GM12892 (cell line): ENCODE measurements around the gene PLCZ1.

Experiments used
- POLR2A ChIP-seq: IDR thresholded peaks from 2 replicates; pipeline ENCODE4 v1.6.1; 2011; ENCODE audit warnings: low read depth, low read length, control low read depth
- TAF1 ChIP-seq: IDR thresholded peaks from 2 replicates; pipeline ENCODE4 v1.6.1; 2011; ENCODE audit warnings: low read depth, mild to moderate bottlenecking, control low read depth, low read length, borderline replicate concordance

DNA sequence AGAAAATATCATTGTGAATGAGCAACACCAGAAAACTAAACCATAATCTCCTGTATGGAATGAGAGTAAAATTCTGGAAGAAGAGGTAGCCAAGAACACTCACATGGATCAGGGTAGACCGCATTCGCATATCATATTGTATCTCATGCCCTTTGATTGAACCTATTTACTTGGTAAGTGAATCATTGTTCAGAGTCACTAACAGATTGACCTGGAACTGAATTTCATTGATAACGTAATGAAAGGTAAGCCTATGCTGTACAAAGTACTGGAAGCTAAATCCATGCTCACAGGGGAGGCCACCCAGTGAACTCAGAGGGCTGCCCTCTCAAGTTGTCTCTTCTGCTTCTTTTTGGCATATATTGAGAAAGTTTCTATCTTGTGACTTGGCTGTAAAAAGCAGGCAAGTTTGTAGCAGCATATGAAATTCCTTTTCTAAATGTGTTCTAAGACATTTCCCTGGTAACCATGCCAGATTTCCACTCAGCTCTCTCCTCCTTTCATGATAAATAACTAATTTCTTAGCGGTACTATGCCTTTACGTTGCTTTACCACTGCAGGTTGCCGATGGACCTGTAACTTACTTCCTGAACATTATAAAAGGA lies 91.4 kb downstream of the PLCZ1 start:
- TF ChIP-seq POLR2A (no peak), TAF1 (no peak)
